Measurements from ENCODE around the gene MARK4. TPM values are rescaled to one million over a fixed set of nuclear protein-coding genes. Genes with fewer than 3 reads are reported as not detected.

Gene MARK4
- total and polyA plus RNA-seq, 2 experiments from 2014 or later: 14.8 to 23.0 TPM

DNA sequence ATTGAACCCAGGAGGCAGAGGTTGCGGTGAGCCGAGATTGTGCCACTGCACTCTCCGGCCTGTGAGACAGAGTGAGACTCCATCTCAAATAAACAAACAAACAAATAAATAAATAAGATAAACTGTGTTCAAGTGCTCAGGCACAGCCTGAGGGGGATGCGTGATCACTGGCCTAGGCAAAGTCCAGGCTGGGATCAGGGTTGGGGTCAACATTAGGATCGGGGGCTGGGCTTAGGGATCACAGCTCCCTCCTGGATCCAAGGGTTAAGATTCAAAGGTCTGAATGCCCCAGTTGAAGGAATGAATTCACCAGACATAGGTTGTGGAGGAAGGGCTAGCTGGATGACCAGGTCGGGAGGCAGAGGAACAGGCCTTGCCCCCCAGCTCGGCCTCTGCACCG lies 3.9 kb upstream of the MARK4 start:
- Histone ChIP-seq H3K79me2 (peaks cover 13% of the 10 kb centered on the region), H4K20me1 (ENCODE audit: insufficient read depth, poor library complexity, severe bottlenecking) (peaks cover 6% of the 10 kb centered on the region), H3K4me3 (no peak overlapping the region), H3K9me2 (replicated peaks; ENCODE audit: insufficient read depth) (no peaks in the 10 kb centered on the region), H3K27me3 (no peaks in the 10 kb centered on the region), H3K27ac (no peak overlapping the region), H3K9me3 (ENCODE audit: low read depth) (no peaks in the 10 kb centered on the region), H3K4me1 (ENCODE audit: insufficient read depth) (peaks cover 4% of the 10 kb centered on the region), H3K36me3 (replicated peaks; ENCODE audit: insufficient read depth, low read depth) (no peaks in the 10 kb centered on the region), H2AFZ (no peak overlapping the region), H3K4me2 (no peak overlapping the region)
- DNase-seq (ENCODE audit: low spot score): no peak
- TF ChIP-seq EZH2 (IDR thresholded peaks at IDR 0.05; ENCODE audit: borderline replicate concordance) (no peak), EZH2phosphoT487 (IDR thresholded peaks at IDR 0.05; ENCODE audit: low read depth, severe bottlenecking, unreplicated experiment) (no peak)
- TF ChIP-seq, protein P1, sequence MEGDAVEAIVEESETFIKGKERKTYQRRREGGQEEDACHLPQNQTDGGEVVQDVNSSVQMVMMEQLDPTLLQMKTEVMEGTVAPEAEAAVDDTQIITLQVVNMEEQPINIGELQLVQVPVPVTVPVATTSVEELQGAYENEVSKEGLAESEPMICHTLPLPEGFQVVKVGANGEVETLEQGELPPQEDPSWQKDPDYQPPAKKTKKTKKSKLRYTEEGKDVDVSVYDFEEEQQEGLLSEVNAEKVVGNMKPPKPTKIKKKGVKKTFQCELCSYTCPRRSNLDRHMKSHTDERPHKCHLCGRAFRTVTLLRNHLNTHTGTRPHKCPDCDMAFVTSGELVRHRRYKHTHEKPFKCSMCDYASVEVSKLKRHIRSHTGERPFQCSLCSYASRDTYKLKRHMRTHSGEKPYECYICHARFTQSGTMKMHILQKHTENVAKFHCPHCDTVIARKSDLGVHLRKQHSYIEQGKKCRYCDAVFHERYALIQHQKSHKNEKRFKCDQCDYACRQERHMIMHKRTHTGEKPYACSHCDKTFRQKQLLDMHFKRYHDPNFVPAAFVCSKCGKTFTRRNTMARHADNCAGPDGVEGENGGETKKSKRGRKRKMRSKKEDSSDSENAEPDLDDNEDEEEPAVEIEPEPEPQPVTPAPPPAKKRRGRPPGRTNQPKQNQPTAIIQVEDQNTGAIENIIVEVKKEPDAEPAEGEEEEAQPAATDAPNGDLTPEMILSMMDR (IDR thresholded peaks at IDR 0.05; ENCODE audit: poor library complexity): no peak
- WGBS (ENCODE audit: low lambda C conversion rate, missing lambda C conversion rate): 94% methylated on average over 8 of the region's 8 CpGs

DNA sequence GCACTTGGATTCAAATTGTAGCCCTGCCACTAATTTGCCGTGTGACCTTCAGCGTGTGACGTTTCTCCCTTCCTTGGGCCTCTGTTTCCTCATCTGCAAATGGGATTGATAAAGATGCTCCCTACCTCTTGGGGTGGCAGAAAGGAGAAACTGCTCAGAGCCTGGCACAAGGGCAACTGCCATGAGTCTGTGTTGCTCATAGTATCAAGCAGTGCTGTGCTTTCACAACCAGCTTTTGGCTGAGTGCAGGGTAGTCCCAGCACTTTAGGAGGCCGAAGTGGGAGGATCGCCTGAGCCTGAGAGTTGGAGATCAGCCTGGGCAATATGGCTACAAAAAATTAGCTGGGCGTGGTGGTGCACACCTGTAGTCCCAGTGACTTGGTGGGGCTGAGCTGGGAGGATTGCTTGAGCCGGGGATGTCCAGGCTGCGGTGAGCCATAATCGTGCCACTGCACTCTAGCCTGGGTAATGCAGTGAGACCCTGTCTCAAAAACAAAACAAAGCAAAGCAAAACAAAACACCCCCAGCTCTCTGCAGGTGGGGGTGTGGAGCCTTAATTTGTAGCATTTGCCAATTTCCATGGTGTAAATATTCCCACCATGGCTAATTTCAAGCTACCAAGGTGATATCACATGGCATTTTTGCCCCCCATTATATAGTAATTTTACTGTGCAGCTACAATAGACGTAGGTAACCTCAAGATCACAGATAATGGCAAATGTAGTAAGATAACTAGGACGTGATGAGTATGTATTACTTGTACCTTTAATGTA lies 1.6 kb upstream of the MARK4 start:
- H3K9me2 ChIP-seq (replicated peaks; ENCODE audit: insufficient read depth): no peaks in the 10 kb centered on the region

DNA sequence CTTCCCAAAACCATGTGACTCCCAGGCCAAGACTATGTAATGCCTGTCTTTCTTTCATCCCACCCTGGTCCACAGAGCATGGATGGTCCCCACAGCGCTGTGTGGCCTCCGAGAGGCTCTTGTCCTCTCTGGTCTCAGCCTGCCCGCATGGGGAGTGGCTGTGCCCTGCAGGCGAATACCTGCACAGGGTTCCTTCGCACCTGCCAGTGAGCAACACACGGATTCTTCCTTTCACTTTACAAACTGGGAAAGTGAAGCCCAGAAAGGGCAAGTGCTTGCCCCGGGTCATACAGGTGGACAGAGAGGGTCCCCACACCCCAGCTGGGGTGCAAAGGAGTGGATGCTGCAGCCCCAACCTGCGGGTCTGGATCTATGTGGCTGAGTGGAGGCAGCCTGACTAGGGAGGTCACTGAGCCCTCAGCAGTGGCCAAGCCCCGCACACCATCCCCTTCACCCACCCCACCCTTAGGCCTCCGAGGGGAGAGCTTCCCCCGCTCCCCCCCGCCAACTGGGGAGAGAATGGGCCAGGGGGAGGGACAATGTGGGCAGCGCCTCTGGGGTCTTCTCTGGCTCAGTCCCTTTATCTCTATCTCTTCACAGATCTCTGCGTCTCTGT lies 747 bp upstream of the MARK4 start:
- TF ChIP-seq EZH2phosphoT487 (IDR thresholded peaks at IDR 0.05; ENCODE audit: low read depth, severe bottlenecking, unreplicated experiment): no peak
- no peak for TF ChIP-seq EZH2 (IDR thresholded peaks at IDR 0.05; ENCODE audit: borderline replicate concordance)
- TF ChIP-seq, protein P1 (IDR thresholded peaks at IDR 0.05; ENCODE audit: poor library complexity): no peak
- H3K27me3 ChIP-seq: no peaks in the 10 kb centered on the region
- peak overlapping the region; percentile 66 for H3K27ac ChIP-seq
- no peaks in the 10 kb centered on the region for H3K9me3 ChIP-seq (ENCODE audit: low read depth)
- peak overlapping the region; percentile 99 for H2AFZ ChIP-seq
- no peaks in the 10 kb centered on the region for H3K36me3 ChIP-seq (replicated peaks; ENCODE audit: insufficient read depth, low read depth)
- H4K20me1 ChIP-seq (ENCODE audit: insufficient read depth, poor library complexity, severe bottlenecking): peaks cover 25% of the 10 kb centered on the region
- peaks cover 44% of the 10 kb centered on the region for H3K79me2 ChIP-seq
- no peak for DNase-seq (ENCODE audit: low spot score)
- H3K4me2 ChIP-seq: peak overlapping the region; percentile 94
- WGBS (ENCODE audit: low lambda C conversion rate, missing lambda C conversion rate): 40% methylated on average over 13 of the region's 14 CpGs
- H3K4me1 ChIP-seq (ENCODE audit: insufficient read depth): peaks cover 8% of the 10 kb centered on the region
- H3K9me2 ChIP-seq (replicated peaks; ENCODE audit: insufficient read depth): no peaks in the 10 kb centered on the region
- H3K4me3 ChIP-seq: peak overlapping the region; percentile 96

More for the DNA sequence above, 1.6 kb upstream of the MARK4 start:
- 67% methylated on average over 11 of the region's 11 CpGs for WGBS (ENCODE audit: low lambda C conversion rate, missing lambda C conversion rate)
- Histone ChIP-seq H3K27ac (no peak overlapping the region), H3K27me3 (no peaks in the 10 kb centered on the region), H3K4me3 (no peak overlapping the region), H3K9me3 (ENCODE audit: low read depth) (no peaks in the 10 kb centered on the region), H3K4me2 (no peak overlapping the region), H2AFZ (no peak overlapping the region), H3K36me3 (replicated peaks; ENCODE audit: insufficient read depth, low read depth) (no peaks in the 10 kb centered on the region), H4K20me1 (ENCODE audit: insufficient read depth, poor library complexity, severe bottlenecking) (peaks cover 25% of the 10 kb centered on the region), H3K79me2 (peaks cover 36% of the 10 kb centered on the region), H3K4me1 (ENCODE audit: insufficient read depth) (peaks cover 8% of the 10 kb centered on the region)
- DNase-seq (ENCODE audit: low spot score): no peak
- TF ChIP-seq EZH2phosphoT487 (IDR thresholded peaks at IDR 0.05; ENCODE audit: low read depth, severe bottlenecking, unreplicated experiment) (no peak), EZH2 (IDR thresholded peaks at IDR 0.05; ENCODE audit: borderline replicate concordance) (no peak)
- TF ChIP-seq, protein P1 (IDR thresholded peaks at IDR 0.05; ENCODE audit: poor library complexity): no peak

All from hepatocyte (in vitro differentiated cells).